ENCODE results near the gene GXYLT2.

Gene GXYLT2

GRCh38 chr3:72982609-72983366 is 94.9 kb downstream of the GXYLT2 start:
- no peaks in the 10 kb centered on the region for H3K4me1 ChIP-seq (ENCODE audit: insufficient read depth, low read length)
- no peaks in the 10 kb centered on the region for H3K36me3 ChIP-seq (ENCODE audit: insufficient read depth, low read length)
- no peak overlapping the region for H3K27ac ChIP-seq (ENCODE audit: low read depth, low read length)

GRCh38 chr3:72985576-72985975 is 97.7 kb downstream of the GXYLT2 start:
- Histone ChIP-seq H3K36me3 (ENCODE audit: insufficient read depth, low read length) (no peaks in the 10 kb centered on the region), H3K27me3 (ENCODE audit: control insufficient read depth in 1 of 2, insufficient read depth in 2 of 2, low read length in 2 of 2) (no peaks in the 10 kb centered on the region), H3K4me3 (ENCODE audit: low read depth in 1 of 2, low read length in 2 of 2) (no peak overlapping the region), H3K9me3 (ENCODE audit: low read length) (no peaks in the 10 kb centered on the region), H3K9ac (ENCODE audit: low read length) (no peak overlapping the region), H3K27ac (ENCODE audit: low read depth, low read length) (no peak overlapping the region), H3K4me1 (ENCODE audit: insufficient read depth, low read length) (no peaks in the 10 kb centered on the region)

More at GRCh38 chr3:72982609-72983366, 94.9 kb downstream of the GXYLT2 start:
- no peak overlapping the region for H3K9ac ChIP-seq (ENCODE audit: low read length)
- H3K4me3 ChIP-seq (ENCODE audit: low read depth in 1 of 2, low read length in 2 of 2) = no peak overlapping the region
- no peaks in the 10 kb centered on the region for H3K9me3 ChIP-seq (ENCODE audit: low read length)
- no peaks in the 10 kb centered on the region for H3K27me3 ChIP-seq (ENCODE audit: control insufficient read depth in 1 of 2, insufficient read depth in 2 of 2, low read length in 2 of 2)

- H3K27me3 ChIP-seq (ENCODE audit: control insufficient read depth in 1 of 2, insufficient read depth in 2 of 2, low read length in 2 of 2) = no peaks in the 10 kb centered on the region
- no peaks in the 10 kb centered on the region for H3K9me3 ChIP-seq (ENCODE audit: low read length)
- peaks cover 7% of the 10 kb centered on the region for H3K4me1 ChIP-seq (ENCODE audit: insufficient read depth, low read length)
- no peak overlapping the region for H3K4me3 ChIP-seq (ENCODE audit: low read depth in 1 of 2, low read length in 2 of 2)
- no peak overlapping the region for H3K27ac ChIP-seq (ENCODE audit: low read depth, low read length)
- H3K9ac ChIP-seq (ENCODE audit: low read length) = no peak overlapping the region
- no peaks in the 10 kb centered on the region for H3K36me3 ChIP-seq (ENCODE audit: insufficient read depth, low read length)
Measured at GRCh38 chr3:72990701-72991395, 103.0 kb downstream of the GXYLT2 start.

- Histone ChIP-seq H3K4me1 (ENCODE audit: insufficient read depth, low read length) (peaks cover 7% of the 10 kb centered on the region), H3K9ac (ENCODE audit: low read length) (no peak overlapping the region), H3K27me3 (ENCODE audit: control insufficient read depth in 1 of 2, insufficient read depth in 2 of 2, low read length in 2 of 2) (no peaks in the 10 kb centered on the region), H3K4me3 (ENCODE audit: low read depth in 1 of 2, low read length in 2 of 2) (no peak overlapping the region), H3K27ac (ENCODE audit: low read depth, low read length) (no peak overlapping the region), H3K36me3 (ENCODE audit: insufficient read depth, low read length) (no peaks in the 10 kb centered on the region), H3K9me3 (ENCODE audit: low read length) (no peaks in the 10 kb centered on the region)
Measured at GRCh38 chr3:72991522-72991921, 103.7 kb downstream of the GXYLT2 start.

GRCh38 chr3:72993391-72993790 is 105.5 kb downstream of the GXYLT2 start:
- H3K4me3 ChIP-seq (ENCODE audit: low read depth in 1 of 2, low read length in 2 of 2) = no peak overlapping the region
- H3K27me3 ChIP-seq (ENCODE audit: control insufficient read depth in 1 of 2, insufficient read depth in 2 of 2, low read length in 2 of 2) = no peaks in the 10 kb centered on the region
- peaks cover 10% of the 10 kb centered on the region for H3K4me1 ChIP-seq (ENCODE audit: insufficient read depth, low read length)
- H3K9ac ChIP-seq (ENCODE audit: low read length) = no peak overlapping the region
- no peaks in the 10 kb centered on the region for H3K9me3 ChIP-seq (ENCODE audit: low read length)
- H3K27ac ChIP-seq (ENCODE audit: low read depth, low read length) = no peak overlapping the region
- H3K36me3 ChIP-seq (ENCODE audit: insufficient read depth, low read length) = peaks cover 2% of the 10 kb centered on the region

- Histone ChIP-seq H3K4me3 (ENCODE audit: low read depth in 1 of 2, low read length in 2 of 2) (no peak overlapping the region), H3K9ac (ENCODE audit: low read length) (no peak overlapping the region), H3K27me3 (ENCODE audit: control insufficient read depth in 1 of 2, insufficient read depth in 2 of 2, low read length in 2 of 2) (no peaks in the 10 kb centered on the region), H3K9me3 (ENCODE audit: low read length) (no peaks in the 10 kb centered on the region), H3K36me3 (ENCODE audit: insufficient read depth, low read length) (peaks cover 4% of the 10 kb centered on the region), H3K27ac (ENCODE audit: low read depth, low read length) (peak overlapping the region; percentile 34), H3K4me1 (ENCODE audit: insufficient read depth, low read length) (peaks cover 29% of the 10 kb centered on the region)
Measured at GRCh38 chr3:72995337-72995736, 107.5 kb downstream of the GXYLT2 start.

- Histone ChIP-seq H3K4me3 (ENCODE audit: low read depth in 1 of 2, low read length in 2 of 2) (peak overlapping the region; percentile 83 to 91), H3K9me3 (ENCODE audit: low read length) (no peaks in the 10 kb centered on the region), H3K4me1 (ENCODE audit: insufficient read depth, low read length) (peaks cover 35% of the 10 kb centered on the region), H3K27me3 (ENCODE audit: control insufficient read depth in 1 of 2, insufficient read depth in 2 of 2, low read length in 2 of 2) (no peaks in the 10 kb centered on the region), H3K9ac (ENCODE audit: low read length) (peak overlapping the region; percentile 34), H3K27ac (ENCODE audit: low read depth, low read length) (peak overlapping the region; percentile 91), H3K36me3 (ENCODE audit: insufficient read depth, low read length) (peaks cover 4% of the 10 kb centered on the region)
Measured at GRCh38 chr3:72996121-72996472, 108.3 kb downstream of the GXYLT2 start.

- Histone ChIP-seq H3K9ac (ENCODE audit: low read length) (peak within 1 kb of the TSS; percentile 68), H3K27me3 (ENCODE audit: control insufficient read depth in 1 of 2, insufficient read depth in 2 of 2, low read length in 2 of 2) (no peaks in the 10 kb centered on the region), H3K4me1 (ENCODE audit: insufficient read depth, low read length) (peaks cover 35% of the 10 kb centered on the region)
Measured at GRCh38 chr3:72996473-72997333, 108.9 kb downstream of the GXYLT2 start, which contains the start of gene PPP4R2. Gene PPP4R2, plus strand, starts transcription at chr3:72996811. Its CDS starts 227 bp downstream, at chr3:72997038.

GRCh38 chr3:72997421-72997961 is 109.6 kb downstream of the GXYLT2 start:
- Histone ChIP-seq H3K4me1 (ENCODE audit: insufficient read depth, low read length) (peaks cover 35% of the 10 kb centered on the region), H3K27me3 (ENCODE audit: control insufficient read depth in 1 of 2, insufficient read depth in 2 of 2, low read length in 2 of 2) (no peaks in the 10 kb centered on the region), H3K36me3 (ENCODE audit: insufficient read depth, low read length) (peaks cover 13% of the 10 kb centered on the region), H3K4me3 (ENCODE audit: low read depth in 1 of 2, low read length in 2 of 2) (peak overlapping the region; percentile 83 to 91), H3K27ac (ENCODE audit: low read depth, low read length) (peak overlapping the region; percentile 91), H3K9me3 (ENCODE audit: low read length) (no peaks in the 10 kb centered on the region), H3K9ac (ENCODE audit: low read length) (peak overlapping the region; percentile 68)

More at GRCh38 chr3:72996473-72997333, 108.9 kb downstream of the GXYLT2 start, which contains the start of gene PPP4R2:
- H3K9me3 ChIP-seq (ENCODE audit: low read length) = no peaks in the 10 kb centered on the region
- H3K36me3 ChIP-seq (ENCODE audit: insufficient read depth, low read length) = peaks cover 9% of the 10 kb centered on the region
- H3K4me3 ChIP-seq (ENCODE audit: low read depth in 1 of 2, low read length in 2 of 2) = peak within 1 kb of the TSS; percentile 83 to 91
- peak within 1 kb of the TSS; percentile 91 for H3K27ac ChIP-seq (ENCODE audit: low read depth, low read length)

- Histone ChIP-seq H3K36me3 (ENCODE audit: insufficient read depth, low read length) (peaks cover 15% of the 10 kb centered on the region), H3K4me3 (ENCODE audit: low read depth in 1 of 2, low read length in 2 of 2) (peak overlapping the region; percentile 70 to 91), H3K27ac (ENCODE audit: low read depth, low read length) (peak overlapping the region; percentile 59), H3K4me1 (ENCODE audit: insufficient read depth, low read length) (peaks cover 35% of the 10 kb centered on the region), H3K9me3 (ENCODE audit: low read length) (no peaks in the 10 kb centered on the region), H3K27me3 (ENCODE audit: control insufficient read depth in 1 of 2, insufficient read depth in 2 of 2, low read length in 2 of 2) (no peaks in the 10 kb centered on the region), H3K9ac (ENCODE audit: low read length) (peak overlapping the region; percentile 63)
Measured at GRCh38 chr3:72998466-72998865, 110.6 kb downstream of the GXYLT2 start.

- H3K4me1 ChIP-seq (ENCODE audit: insufficient read depth, low read length) = peaks cover 35% of the 10 kb centered on the region
- H3K4me3 ChIP-seq (ENCODE audit: low read depth in 1 of 2, low read length in 2 of 2) = peak overlapping the region in 1 of 2 donors; percentile 19
- no peaks in the 10 kb centered on the region for H3K9me3 ChIP-seq (ENCODE audit: low read length)
- peaks cover 17% of the 10 kb centered on the region for H3K36me3 ChIP-seq (ENCODE audit: insufficient read depth, low read length)
- H3K27ac ChIP-seq (ENCODE audit: low read depth, low read length) = no peak overlapping the region
- no peaks in the 10 kb centered on the region for H3K27me3 ChIP-seq (ENCODE audit: control insufficient read depth in 1 of 2, insufficient read depth in 2 of 2, low read length in 2 of 2)
- H3K9ac ChIP-seq (ENCODE audit: low read length) = no peak overlapping the region
Measured at GRCh38 chr3:72999951-73000350, 112.1 kb downstream of the GXYLT2 start.

All from muscle layer of colon (tissue), 2 donors.